Gastroesophageal sphincter (tissue), 3 donors: ENCODE measurements around the gene RAD51B.

Experiments
- POLR2A ChIP-seq, 2 donors: fragments of 450-650 bp; IDR thresholded peaks; one replicate each; pipeline ENCODE4 v1.6.1; 2017; ENCODE audit warnings: antibody characterized with exemption in 2 of 2, mild to moderate bottlenecking in 2 of 2, moderate library complexity in 1 of 2
- POLR2AphosphoS5 ChIP-seq: sonication (generic); formaldehyde crosslinking; IDR thresholded peaks from one replicate; pipeline ENCODE4 v1.6.1; 2017; ENCODE audit warnings: antibody characterized with exemption
- TF ChIP-seq, protein P1 (sequence below), 4 experiments: fragments of 200-600 bp in 2 of 4; fragments of 450-650 bp in 2 of 4; sonication (generic) in 1 of 4; IDR thresholded peaks; one replicate each; pipeline ENCODE4 v1.5.1; 2017 to 2019; ENCODE audit warnings: antibody characterized with exemption in 4 of 4, mild to moderate bottlenecking in 2 of 4, moderate library complexity in 2 of 4

DNA sequence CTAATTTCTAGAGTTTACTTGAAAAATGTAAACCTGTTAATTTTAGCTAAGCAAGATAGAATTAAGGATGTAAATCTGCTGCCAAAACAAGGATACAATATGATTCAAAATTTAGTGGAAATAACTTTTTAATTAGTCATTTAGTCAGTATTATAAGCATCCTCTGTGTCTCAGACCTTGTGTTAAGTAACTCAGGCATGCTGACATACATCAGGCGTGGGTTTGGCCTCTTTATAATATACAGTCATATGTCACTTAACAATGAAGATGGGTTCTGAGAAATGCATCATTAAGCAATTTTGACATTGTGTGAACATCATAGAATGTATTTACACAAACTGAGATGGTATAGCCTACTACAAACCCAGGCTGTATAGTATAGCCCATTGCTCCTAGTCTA, 586.4 kb downstream of the RAD51B start:
- TF ChIP-seq, protein P1, sequence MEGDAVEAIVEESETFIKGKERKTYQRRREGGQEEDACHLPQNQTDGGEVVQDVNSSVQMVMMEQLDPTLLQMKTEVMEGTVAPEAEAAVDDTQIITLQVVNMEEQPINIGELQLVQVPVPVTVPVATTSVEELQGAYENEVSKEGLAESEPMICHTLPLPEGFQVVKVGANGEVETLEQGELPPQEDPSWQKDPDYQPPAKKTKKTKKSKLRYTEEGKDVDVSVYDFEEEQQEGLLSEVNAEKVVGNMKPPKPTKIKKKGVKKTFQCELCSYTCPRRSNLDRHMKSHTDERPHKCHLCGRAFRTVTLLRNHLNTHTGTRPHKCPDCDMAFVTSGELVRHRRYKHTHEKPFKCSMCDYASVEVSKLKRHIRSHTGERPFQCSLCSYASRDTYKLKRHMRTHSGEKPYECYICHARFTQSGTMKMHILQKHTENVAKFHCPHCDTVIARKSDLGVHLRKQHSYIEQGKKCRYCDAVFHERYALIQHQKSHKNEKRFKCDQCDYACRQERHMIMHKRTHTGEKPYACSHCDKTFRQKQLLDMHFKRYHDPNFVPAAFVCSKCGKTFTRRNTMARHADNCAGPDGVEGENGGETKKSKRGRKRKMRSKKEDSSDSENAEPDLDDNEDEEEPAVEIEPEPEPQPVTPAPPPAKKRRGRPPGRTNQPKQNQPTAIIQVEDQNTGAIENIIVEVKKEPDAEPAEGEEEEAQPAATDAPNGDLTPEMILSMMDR (IDR thresholded peaks at IDR 0.05), result no peak
- no peak for TF ChIP-seq POLR2A (IDR thresholded peaks at IDR 0.05)
- no peak for TF ChIP-seq POLR2AphosphoS5
